Liver (tissue), 10 donors: ENCODE data around the gene FBXW10. TPM values are rescaled to one million over a fixed set of nuclear protein-coding genes. Genes with fewer than 3 reads are reported as not detected.
A peak's percentile ranks its signal among the peaks of the same experiment; 100 is the strongest.
"Not testable (repeated sequence)": the region's sequence is repeated elsewhere in the genome, so short reads cannot be mapped to it uniquely, and the experiment has no call there.

ENCODE experiments used
- DNase-seq: peaks from one replicate; pipeline ENCODE4 v3.0.0-alpha.2; 2017; ENCODE audit warnings: low spot score
- H3K27ac ChIP-seq, 2 donors: one replicate each; pipeline ENCODE4 v1.7.0; 2013; ENCODE audit warnings: inconsistent platforms in 2 of 2, low read length in 2 of 2, control low read depth in 1 of 2, low read depth in 1 of 2, mild to moderate bottlenecking in 1 of 2
- H3K27me3 ChIP-seq, 4 donors: one replicate each; pipeline versions ENCODE4 v1.6.1 to v1.7.0; 2013; ENCODE audit warnings: low read length in 3 of 4, inconsistent platforms in 1 of 4, mild to moderate bottlenecking in 1 of 4, moderate library complexity in 1 of 4; ENCODE audit not compliant: control insufficient read depth in 4 of 4, insufficient read depth in 4 of 4
- H3K36me3 ChIP-seq, 4 donors: one replicate each; pipeline versions ENCODE4 v1.6.1 to v1.7.0; 2013; ENCODE audit warnings: low read length in 3 of 4, mild to moderate bottlenecking in 3 of 4, low read depth in 1 of 4, moderate library complexity in 1 of 4; ENCODE audit not compliant: control insufficient read depth in 4 of 4, insufficient read depth in 3 of 4
- H3K4me1 ChIP-seq, 4 donors: one replicate each; pipeline versions ENCODE4 v1.6.1 to v1.7.0; 2013; ENCODE audit warnings: low read length in 3 of 4, mild to moderate bottlenecking in 3 of 4, moderate library complexity in 1 of 4; ENCODE audit not compliant: control insufficient read depth in 4 of 4, insufficient read depth in 4 of 4
- H3K4me3 ChIP-seq, 3 donors: one replicate each; pipeline versions ENCODE4 v1.6.1 to v1.7.0; 2013; ENCODE audit warnings: low read length in 3 of 3, control low read depth in 1 of 3, low read depth in 1 of 3, mild to moderate bottlenecking in 1 of 3
- H3K9ac ChIP-seq, 2 donors: one replicate each; pipeline ENCODE4 v1.7.0; 2013; ENCODE audit warnings: low read length in 2 of 2, mild to moderate bottlenecking in 2 of 2, moderate library complexity in 2 of 2, control low read depth in 1 of 2, low read depth in 1 of 2
- H3K9me3 ChIP-seq, 4 donors: one replicate each; pipeline versions ENCODE4 v1.6.1 to v1.7.0; 2013; ENCODE audit warnings: low read length in 3 of 4; ENCODE audit not compliant: control insufficient read depth in 4 of 4
- CTCF ChIP-seq: fragments of 150-350 bp; IDR thresholded peaks from 2 replicates; pipeline ENCODE4 v1.5.1; 2017; ENCODE audit warnings: improper control_type of control experiment, low read depth, low read length; ENCODE audit not compliant: missing input control
- RAD21 ChIP-seq, 2 donors: IDR thresholded peaks; 2 replicates each; pipeline ENCODE4 v1.6.1; 2016; ENCODE audit warnings: antibody characterized with exemption in 2 of 2, mild to moderate bottlenecking in 2 of 2
- WGBS: extraction: QIAGEN DNeasy Blood & Tissue Kit; methylation state at CpG from one replicate; pipeline ENCODE4 v1.1.7; 2013; 5-methylcytosine and 5-hydroxymethylcytosine counted together
- polyA plus RNA-seq, 2 donors: library from polyadenylated mRNA; stranded (reverse) in 1 of 2; unstranded in 1 of 2; fragments of 200-250 nt in 1 of 2; fragments of >200 nt in 1 of 2; fragmentation: Nextera tagmentation in 1 of 2; extraction: Ambion mirVana in 1 of 2; gene quantifications; one replicate each; pipeline versions ENCODE4 v1.2.1 to v1.2.3, GENCODE V29; 2013 to 2015
- small RNA-seq: library from RNA; depleted of rRNA; stranded (forward); fragments of <200 nt; gene quantifications from one replicate; pipeline ENCODE3, GENCODE V24; 2014
- total RNA-seq, 2 donors: library from RNA; depleted of rRNA; stranded (reverse); fragments of >200 nt; gene quantifications; one replicate each; pipeline ENCODE4 v1.2.3, GENCODE V29; 2014
- donor health status: healthy.
- donor health status: healthy.
- donor health status: healthy.
- donor health status: healthy.
- donor health status: healthy.

The FBXW10 gene
- total and polyA plus RNA-seq, 4 donors, result 0.05 to 0.25 (median 0.14) TPM

- not testable (repeated sequence) for H3K9me3 ChIP-seq, H3K27ac ChIP-seq, H3K4me3 ChIP-seq, H3K36me3 ChIP-seq, H3K4me1 ChIP-seq, H3K9ac ChIP-seq, H3K27me3 ChIP-seq
- TF ChIP-seq CTCF (peak; percentile 57), RAD21 (IDR thresholded peaks at IDR 0.05) (peak; percentile 75 to 78)
- WGBS, result 48% methylated on average over 9 of the region's 9 CpGs
- peak; percentile 34 for DNase-seq
These were observed 72.9 kb downstream of the FBXW10 start for GRCh38 chr17:18816489-18817371.

- WGBS, result 45% methylated on average over 1 of the region's 3 CpGs
- not testable (repeated sequence) for DNase-seq, H3K9ac ChIP-seq, H3K36me3 ChIP-seq, H3K27me3 ChIP-seq, H3K4me1 ChIP-seq, H3K27ac ChIP-seq, H3K9me3 ChIP-seq, H3K4me3 ChIP-seq
These were observed 77.6 kb downstream of the FBXW10 start for GRCh38 chr17:18821430-18821829.

- no CpG with 5 or more reads among the region's 1 CpG for WGBS
These were observed 83.8 kb downstream of the FBXW10 start for GRCh38 chr17:18827613-18828012.

More at GRCh38 chr17:18827613-18828012, 83.8 kb downstream of the FBXW10 start:
- not testable (repeated sequence) for H3K27ac ChIP-seq, H3K4me1 ChIP-seq, H3K36me3 ChIP-seq, H3K27me3 ChIP-seq, H3K9me3 ChIP-seq, H3K4me3 ChIP-seq, H3K9ac ChIP-seq, DNase-seq

Small RNA genes within 50 kb of the gene (small RNA-seq; reads per million reads assigned to genes)
- gene AC026271.4, result not detected

Other genes starting within 250 kb of the FBXW10 start
- not detected for gene TBC1D28, start 99.7 kb upstream of the FBXW10 start, total RNA-seq
- not detected for gene TBC1D28, start 99.7 kb upstream of the FBXW10 start, polyA plus RNA-seq
- gene FOXO3B, start 61.7 kb upstream of the FBXW10 start, total RNA-seq, result 1 to 10 TPM in 1 of 2 donors, under 1 TPM in 1; 0.89 to 1.8 TPM
- under 1 TPM; 0.17 to 0.63 TPM for gene FOXO3B, start 61.7 kb upstream of the FBXW10 start, polyA plus RNA-seq
- gene TVP23B, start 37.1 kb downstream of the FBXW10 start, total RNA-seq, result 10 to 100 TPM; 26.1 to 55.1 TPM
- gene TVP23B, start 37.1 kb downstream of the FBXW10 start, polyA plus RNA-seq, result 10 to 100 TPM; 25.4 to 27.0 TPM
- gene PRPSAP2, start 114.1 kb downstream of the FBXW10 start, total RNA-seq, result 10 to 100 TPM; 22.2 to 31.4 TPM
- gene PRPSAP2, start 114.1 kb downstream of the FBXW10 start, polyA plus RNA-seq, result 10 to 100 TPM; 10.2 to 11.3 TPM
- gene SLC5A10, start 208.1 kb downstream of the FBXW10 start, total RNA-seq, result under 1 TPM; 0.17 to 0.23 TPM
- under 1 TPM; 0.05 to 0.13 TPM for gene SLC5A10, start 208.1 kb downstream of the FBXW10 start, polyA plus RNA-seq